PC-3 (cell line): ENCODE data around the gene SDF2. TPM values are rescaled to one million over a fixed set of nuclear protein-coding genes. Genes with fewer than 3 reads are reported as not detected.

Experiments
- ATAC-seq: fragments of 200-7000 bp; cut with Tn5 transposase; 2 replicates; pipeline ENCODE4 v1.9.1; 2020; ENCODE audit warnings: mild to moderate bottlenecking, moderate library complexity
- BruUV-seq: library from RNA; stranded (reverse); fragments of 400-500 nt; replicated peaks from 2 replicates; lab custom pipeline; 2021; lab: Mats Ljungman, UMichigan
- CTCF ChIA-PET: fragments of 300-600 bp; sonication (Branson Sonifier 250); formaldehyde crosslinking; loops from one replicate; lab custom pipeline; 2022; ENCODE audit warnings: antibody characterized with exemption; lab: Charles Lee
- POLR2A ChIA-PET: fragments of 300-600 bp; sonication (Branson Sonifier 250); formaldehyde crosslinking; loops from one replicate; lab custom pipeline; 2022; ENCODE audit warnings: antibody characterized with exemption; ENCODE audit not compliant: unreplicated experiment; lab: Charles Lee
- DNase-seq: peaks from one replicate; pipeline ENCODE4 v3.0.0-alpha.2; 2015
- H2AFZ ChIP-seq: fragments of 300-600 bp; sonication (generic); 2 replicates; pipeline ENCODE4 v1.6.0; 2016; ENCODE audit warnings: antibody characterized with exemption, low read length
- H3F3A ChIP-seq: fragments of 300-600 bp; sonication (generic); one replicate; pipeline ENCODE4 v1.6.0; 2017; ENCODE audit warnings: antibody characterized with exemption, low read length, control low read depth, mild to moderate bottlenecking; ENCODE audit not compliant: unreplicated experiment
- H3K27ac ChIP-seq: fragments of 300-600 bp; sonication (generic); 2 replicates; pipeline ENCODE4 v1.5.1; 2016; ENCODE audit warnings: mild to moderate bottlenecking, low read length
- H3K27me3 ChIP-seq: fragments of 300-600 bp; sonication (generic); 2 replicates; pipeline ENCODE4 v1.6.1; 2016; ENCODE audit warnings: low read length, mixed read lengths
- H3K36me3 ChIP-seq: fragments of 300-600 bp; sonication (generic); 2 replicates; pipeline ENCODE4 v1.6.1; 2016; ENCODE audit warnings: low read depth, mixed run types, low read length, mixed read lengths
- H3K4me1 ChIP-seq: fragments of 300-600 bp; sonication (generic); 2 replicates; pipeline ENCODE4 v1.5.1; 2016; ENCODE audit warnings: low read length; ENCODE audit not compliant: insufficient read depth
- H3K4me2 ChIP-seq: fragments of 300-600 bp; sonication (generic); 2 replicates; pipeline ENCODE4 v1.6.0; 2016; ENCODE audit warnings: low read length
- H3K4me3 ChIP-seq: fragments of 300-600 bp; sonication (generic); 2 replicates; pipeline ENCODE4 v1.5.1; 2016; ENCODE audit warnings: mild to moderate bottlenecking, low read length, mixed read lengths
- H3K79me2 ChIP-seq: fragments of 300-600 bp; sonication (generic); 2 replicates; pipeline ENCODE4 v1.6.1; 2017; ENCODE audit warnings: low read length, mixed read lengths
- H3K9ac ChIP-seq: fragments of 300-600 bp; sonication (generic); 2 replicates; pipeline ENCODE4 v1.6.0; 2016; ENCODE audit warnings: mild to moderate bottlenecking, low read length
- H3K9me2 ChIP-seq: fragments of 300-600 bp; sonication (generic); replicated peaks from 2 replicates; pipeline ENCODE4 v1.6.1; 2016; ENCODE audit warnings: mixed run types, low read length, mixed read lengths
- H3K9me3 ChIP-seq: fragments of 300-600 bp; sonication (generic); 2 replicates; pipeline ENCODE4 v1.6.1; 2016; ENCODE audit warnings: low read length, mixed read lengths
- H4K20me1 ChIP-seq: fragments of 300-600 bp; sonication (generic); 2 replicates; pipeline ENCODE4 v1.6.1; 2016; ENCODE audit warnings: low read length, mixed read lengths
- CTCF ChIP-seq: fragments of 300-600 bp; sonication (generic); conservative IDR thresholded peaks from 2 replicates; pipeline ENCODE4 v1.5.1; 2017; ENCODE audit warnings: antibody characterized with exemption, low read depth, mild to moderate bottlenecking, low read length
- EZH2 ChIP-seq: fragments of 300-600 bp; sonication (generic); IDR thresholded peaks from one replicate; pipeline ENCODE4 v1.6.1; 2017; ENCODE audit warnings: antibody characterized with exemption, mild to moderate bottlenecking, low read length; ENCODE audit not compliant: unreplicated experiment
- EZH2phosphoT487 ChIP-seq: fragments of 300-600 bp; sonication (generic); IDR thresholded peaks from 2 replicates; pipeline ENCODE4 v1.6.1; 2018; ENCODE audit warnings: mild to moderate bottlenecking, antibody characterized with exemption, low read length, borderline replicate concordance
- intact Hi-C: fragments of 100-400 bp; cut with micrococcal nuclease; formaldehyde crosslinking; loops from 2 replicates; pipeline ENCODE4 v1.9.0; 2023
- total RNA-seq: library from RNA; depleted of rRNA; stranded (reverse); fragments of >200 nt; gene quantifications from 2 replicates; pipeline ENCODE4 v1.2.3, GENCODE V29; 2014

The SDF2 gene
- total RNA-seq, 1 experiment from 2014 or later, result 34.0 TPM

GRCh38 chr17:28703552-28704218 is 42.0 kb upstream of the SDF2 start:
- ChIA-PET CTCF (no interaction called here), POLR2A (no interaction called here)
- Histone ChIP-seq H4K20me1 (no peaks in the 10 kb centered on the region), H3K79me2 (no peaks in the 10 kb centered on the region), H3F3A (no peaks in the 10 kb centered on the region), H3K27ac (no peak overlapping the region), H3K4me3 (no peak overlapping the region), H3K9ac (no peak overlapping the region), H2AFZ (no peak overlapping the region), H3K4me2 (no peak overlapping the region), H3K9me2 (no peaks in the 10 kb centered on the region), H3K27me3 (no peaks in the 10 kb centered on the region), H3K36me3 (peaks cover 11% of the 10 kb centered on the region), H3K9me3 (no peaks in the 10 kb centered on the region), H3K4me1 (no peaks in the 10 kb centered on the region)
- intact Hi-C loops, result no loop called here
- ATAC-seq, result no peak
- no TSS peak for BruUV-seq
- TF ChIP-seq EZH2, result no peak
- no peak for TF ChIP-seq EZH2phosphoT487
- no peak for TF ChIP-seq CTCF
- DNase-seq, result no peak

GRCh38 chr17:28702752-28703150 is 41.0 kb upstream of the SDF2 start:
- no peaks in the 10 kb centered on the region for H3K9me3 ChIP-seq
- CTCF ChIA-PET, result no interaction called here
- H3K4me2 ChIP-seq, result no peak overlapping the region
- intact Hi-C loops, result no loop called here
- ATAC-seq (no peak), DNase-seq (no peak)
- H3F3A ChIP-seq, result no peaks in the 10 kb centered on the region
- no peak overlapping the region for H3K27ac ChIP-seq
- no peaks in the 10 kb centered on the region for H3K9me2 ChIP-seq
- H3K4me3 ChIP-seq, result no peak overlapping the region
- BruUV-seq, result no TSS peak
- H3K79me2 ChIP-seq, result no peaks in the 10 kb centered on the region
- H2AFZ ChIP-seq, result no peak overlapping the region
- peaks cover 20% of the 10 kb centered on the region for H3K36me3 ChIP-seq
- no peak overlapping the region for H3K9ac ChIP-seq
- no peaks in the 10 kb centered on the region for H4K20me1 ChIP-seq
- POLR2A ChIA-PET, result no interaction called here
- TF ChIP-seq EZH2phosphoT487 (no peak), CTCF (no peak), EZH2 (no peak)
- no peaks in the 10 kb centered on the region for H3K4me1 ChIP-seq
- H3K27me3 ChIP-seq, result no peaks in the 10 kb centered on the region

GRCh38 chr17:28702026-28702751 is 40.5 kb upstream of the SDF2 start:
- Histone ChIP-seq H3K9ac (no peak overlapping the region), H2AFZ (no peak overlapping the region), H3K9me2 (no peaks in the 10 kb centered on the region), H3K27ac (no peak overlapping the region), H3K4me1 (no peaks in the 10 kb centered on the region), H3K27me3 (no peaks in the 10 kb centered on the region), H3K4me3 (no peak overlapping the region), H3K36me3 (peaks cover 23% of the 10 kb centered on the region), H3F3A (no peaks in the 10 kb centered on the region), H4K20me1 (no peaks in the 10 kb centered on the region), H3K4me2 (no peak overlapping the region), H3K79me2 (no peaks in the 10 kb centered on the region), H3K9me3 (no peaks in the 10 kb centered on the region)
- BruUV-seq, result no TSS peak
- ChIA-PET CTCF (no interaction called here), POLR2A (no interaction called here)
- no peak; the same call in 1 of the 2 replicates for ATAC-seq
- intact Hi-C loops, result no loop called here
- DNase-seq, result no peak
- TF ChIP-seq EZH2phosphoT487 (no peak), CTCF (no peak), EZH2 (no peak)
